A549 (cell line): Measurements from ENCODE around the gene ZNF791. TPM values are rescaled to one million over a fixed set of nuclear protein-coding genes. Genes with fewer than 3 reads are reported as not detected.

ENCODE experiments used
- ATAC-seq, 2 experiments: fragments of 200-7000 bp in 1 of 2; fragments of >200 bp in 1 of 2; cut with Nextera tagmentation in 1 of 2; cut with Tn5 transposase in 1 of 2; 3 replicates each; pipeline versions ENCODE4 v1.8.0 to v1.9.1; 2018 to 2020; ENCODE audit warnings: mild to moderate bottlenecking in 1 of 2, moderate library complexity in 1 of 2
- CTCF ChIA-PET: fragments of 300-600 bp; sonication (Branson Sonifier 250); formaldehyde crosslinking; extraction: SDS; loops from one replicate; lab custom pipeline; 2021; ENCODE audit warnings: antibody characterized with exemption, inconsistent platforms; lab: Yijun Ruan, JAX
- POLR2A ChIA-PET: fragments of 350-600 bp; formaldehyde crosslinking; extraction: SDS; loops from one replicate; lab custom pipeline; 2021; ENCODE audit warnings: antibody characterized with exemption, inconsistent platforms; lab: Yijun Ruan, JAX
- DNase-seq, 2 experiments: peaks; one replicate each; pipeline versions ENCODE4 v3.0.0 to v3.0.0-alpha.2; 2011 to 2016; ENCODE audit warnings: low read depth in 1 of 2, low spot score in 1 of 2
- FAIRE-seq: peaks from 2 replicates; lab custom pipeline; 2011; peaks lifted over from hg19 to GRCh38; lab: Jason Lieb, UNC
- H3K27ac ChIP-seq, 2 experiments: fragments of >200 bp; sonication (Bioruptor Twin); formaldehyde crosslinking; 3 replicates each; pipeline ENCODE4 v1.5.1; 2016 to 2017
- H3K4me1 ChIP-seq: fragments of >200 bp; sonication (Bioruptor Twin); formaldehyde crosslinking; 3 replicates; pipeline ENCODE4 v1.6.1; 2016
- H3K4me2 ChIP-seq: fragments of >200 bp; sonication (Bioruptor Twin); formaldehyde crosslinking; 3 replicates; pipeline ENCODE4 v1.6.1; 2016
- H3K4me3 ChIP-seq: fragments of >200 bp; sonication (Bioruptor Twin); formaldehyde crosslinking; 3 replicates; pipeline ENCODE4 v1.5.1; 2016
- H3K9me3 ChIP-seq: fragments of >200 bp; sonication (Bioruptor Twin); formaldehyde crosslinking; 3 replicates; pipeline ENCODE4 v1.6.1; 2016
- BHLHE40 ChIP-seq: IDR thresholded peaks from 2 replicates; pipeline ENCODE4 v1.6.1; 2012; ENCODE audit warnings: low read depth, low read length, inconsistent platforms
- CBX2 ChIP-seq: fragments of 200-600 bp; sonication (generic); IDR thresholded peaks from 2 replicates; pipeline ENCODE4 v1.6.1; 2016; ENCODE audit warnings: low read depth, mild to moderate bottlenecking, borderline replicate concordance
- CHD4 ChIP-seq: fragments of 200-600 bp; sonication (generic); IDR thresholded peaks from 2 replicates; pipeline ENCODE4 v1.6.1; 2016; ENCODE audit warnings: antibody characterized with exemption, mild to moderate bottlenecking, borderline replicate concordance
- EHMT2 ChIP-seq: fragments of 200-600 bp; sonication (generic); IDR thresholded peaks from 2 replicates; pipeline ENCODE4 v1.6.1; 2016; ENCODE audit warnings: antibody characterized with exemption, low read depth, mild to moderate bottlenecking, moderate library complexity
- ESRRA ChIP-seq: fragments of 150-350 bp; IDR thresholded peaks from 2 replicates; pipeline ENCODE4 v1.6.1; 2014; ENCODE audit warnings: mild to moderate bottlenecking, low read length, borderline replicate concordance
- FOSL2 ChIP-seq, 2 experiments: fragments of 450-650 bp in 1 of 2; fragments of >200 bp in 1 of 2; sonication (Bioruptor Twin) in 1 of 2; formaldehyde crosslinking; IDR thresholded peaks; 2 replicates each; pipeline versions ENCODE4 v1.5.0 to v1.6.1; 2016 to 2020; ENCODE audit warnings: mild to moderate bottlenecking in 1 of 2, moderate library complexity in 1 of 2
- FOXS1 ChIP-seq: fragments of 250-450 bp; sonication (Bioruptor Pico); IDR thresholded peaks from 2 replicates; pipeline ENCODE4 v1.5.0; 2020; ENCODE audit warnings: mild to moderate bottlenecking, moderate library complexity
- HOXA7 ChIP-seq: fragments of 250-450 bp; sonication (Bioruptor Pico); IDR thresholded peaks from 2 replicates; pipeline ENCODE4 v1.5.0; 2020; ENCODE audit warnings: mild to moderate bottlenecking, moderate library complexity
- HOXB5 ChIP-seq: fragments of 250-450 bp; sonication (Bioruptor Pico); IDR thresholded peaks from 2 replicates; pipeline ENCODE4 v1.5.0; 2020; ENCODE audit warnings: mild to moderate bottlenecking, moderate library complexity
- JUNB ChIP-seq: fragments of >200 bp; sonication (Bioruptor Twin); formaldehyde crosslinking; IDR thresholded peaks from 2 replicates; pipeline ENCODE4 v1.6.1; 2016
- KDM1A ChIP-seq: fragments of 200-600 bp; sonication (generic); IDR thresholded peaks from 2 replicates; pipeline ENCODE4 v1.6.1; 2016; ENCODE audit warnings: low read depth, mild to moderate bottlenecking
- NFE2L2 ChIP-seq: fragments of 150-350 bp; conservative IDR thresholded peaks from 2 replicates; pipeline ENCODE4 v1.6.1; 2014; ENCODE audit warnings: low read length
- NPAS2 ChIP-seq: fragments of 250-450 bp; sonication (Bioruptor Pico); IDR thresholded peaks from 2 replicates; pipeline ENCODE4 v1.8.0; 2022; ENCODE audit warnings: mild to moderate bottlenecking, moderate library complexity, borderline replicate concordance
- PHF8 ChIP-seq: fragments of 200-600 bp; sonication (generic); IDR thresholded peaks from 2 replicates; pipeline ENCODE4 v1.6.1; 2016; ENCODE audit warnings: low read depth, mild to moderate bottlenecking, antibody characterized with exemption, moderate library complexity, borderline replicate concordance
- POLR2A ChIP-seq: IDR thresholded peaks from 2 replicates; pipeline ENCODE4 v1.6.1; 2012; ENCODE audit warnings: mild to moderate bottlenecking, low read length
- RCOR1 ChIP-seq: fragments of 150-350 bp; IDR thresholded peaks from 2 replicates; pipeline ENCODE4 v1.6.1; 2014; ENCODE audit warnings: antibody characterized with exemption, low read length, low read depth
- RFX5 ChIP-seq: fragments of 450-650 bp; IDR thresholded peaks from 2 replicates; pipeline ENCODE4 v1.7.1; 2014; ENCODE audit warnings: antibody characterized with exemption, mild to moderate bottlenecking, moderate library complexity
- TFCP2L1 ChIP-seq: fragments of 250-450 bp; sonication (Bioruptor Pico); IDR thresholded peaks from 2 replicates; pipeline ENCODE4 v1.5.0; 2021; ENCODE audit warnings: mild to moderate bottlenecking
- TP53 ChIP-seq: fragments of 250-450 bp; sonication (Bioruptor Pico); IDR thresholded peaks from 2 replicates; pipeline ENCODE4 v1.5.0; 2021; ENCODE audit warnings: mild to moderate bottlenecking, moderate library complexity
- ZNF302 ChIP-seq: fragments of 250-450 bp; sonication (Bioruptor Pico); IDR thresholded peaks from 2 replicates; pipeline ENCODE4 v1.9.0; 2021; ENCODE audit warnings: inconsistent platforms, mild to moderate bottlenecking, moderate library complexity
- WGBS: methylation state at CpG from one replicate; pipeline ENCODE4 v1.1.6; 2017; ENCODE audit errors: missing lambda C conversion rate; 5-methylcytosine and 5-hydroxymethylcytosine counted together
- polyA plus RNA-seq, 4 experiments: library from polyadenylated mRNA; depleted of rRNA in 3 of 4; stranded (reverse); fragments of >200 nt; fragmentation: RNase III in 1 of 4; extraction: RNeasy Plus Mini Kit Qiagen cat#74134 plus additional on column Dnase treatment in 1 of 4; gene quantifications; 2 replicates in 3 of 4; 3 replicates in 1 of 4; pipeline ENCODE4 v1.2.3, GENCODE V29; 2011 to 2017
- TF ChIP-seq, protein P1 (sequence below): fragments of 150-350 bp; IDR thresholded peaks from 2 replicates; pipeline ENCODE4 v1.6.1; 2014; ENCODE audit warnings: low read depth, mild to moderate bottlenecking, low read length
- TF ChIP-seq, protein P2 (sequence below): IDR thresholded peaks from 2 replicates; pipeline ENCODE4 v1.6.1; 2012
- TF ChIP-seq, protein P3 (sequence below): IDR thresholded peaks from 2 replicates; pipeline ENCODE4 v1.6.1; 2012; ENCODE audit warnings: low read depth, borderline replicate concordance
- TF ChIP-seq, protein P4 (sequence below): fragments of 200-600 bp; sonication (generic); IDR thresholded peaks from 2 replicates; pipeline ENCODE4 v1.6.1; 2016; ENCODE audit warnings: antibody characterized with exemption, mild to moderate bottlenecking, moderate library complexity

ZNF791 gene
- polyA plus RNA-seq, 2 of the 4 experiments (the other 2 are of a cell fraction), result 4.5 to 7.1 TPM

DNA sequence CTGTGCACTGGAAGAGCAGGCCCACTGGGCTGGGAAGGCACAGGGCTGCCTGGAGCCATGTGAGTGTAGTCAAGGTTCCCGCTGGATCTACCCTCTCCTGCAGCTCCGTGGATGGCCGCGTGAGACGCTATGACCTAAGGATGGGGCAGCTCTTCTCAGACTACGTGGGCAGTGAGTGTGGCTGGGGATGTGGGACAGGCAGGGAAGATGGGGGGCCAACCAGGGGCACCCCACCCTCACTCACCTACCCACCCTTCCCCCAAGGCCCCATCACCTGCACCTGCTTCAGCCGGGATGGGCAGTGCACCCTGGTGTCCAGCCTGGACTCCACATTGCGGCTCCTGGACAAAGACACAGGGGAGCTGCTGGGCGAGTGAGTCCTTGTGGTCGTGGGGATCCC lies 62.0 kb downstream of the ZNF791 start:
- 100% methylated on average over 6 of the region's 10 CpGs for WGBS
- no peak for TF ChIP-seq ESRRA
- TF ChIP-seq, protein P1, sequence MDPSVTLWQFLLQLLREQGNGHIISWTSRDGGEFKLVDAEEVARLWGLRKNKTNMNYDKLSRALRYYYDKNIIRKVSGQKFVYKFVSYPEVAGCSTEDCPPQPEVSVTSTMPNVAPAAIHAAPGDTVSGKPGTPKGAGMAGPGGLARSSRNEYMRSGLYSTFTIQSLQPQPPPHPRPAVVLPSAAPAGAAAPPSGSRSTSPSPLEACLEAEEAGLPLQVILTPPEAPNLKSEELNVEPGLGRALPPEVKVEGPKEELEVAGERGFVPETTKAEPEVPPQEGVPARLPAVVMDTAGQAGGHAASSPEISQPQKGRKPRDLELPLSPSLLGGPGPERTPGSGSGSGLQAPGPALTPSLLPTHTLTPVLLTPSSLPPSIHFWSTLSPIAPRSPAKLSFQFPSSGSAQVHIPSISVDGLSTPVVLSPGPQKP, result no peak
- no peak for TF ChIP-seq TP53 (CRISPR knock-in tag)
- no peak for TF ChIP-seq FOSL2 (IDR thresholded peaks at IDR 0.05)
- TF ChIP-seq FOSL2 (CRISPR knock-in tag; IDR thresholded peaks at IDR 0.05), result no peak
- TF ChIP-seq BHLHE40, result no peak
- no peak for TF ChIP-seq CHD4
- TF ChIP-seq, protein P2, sequence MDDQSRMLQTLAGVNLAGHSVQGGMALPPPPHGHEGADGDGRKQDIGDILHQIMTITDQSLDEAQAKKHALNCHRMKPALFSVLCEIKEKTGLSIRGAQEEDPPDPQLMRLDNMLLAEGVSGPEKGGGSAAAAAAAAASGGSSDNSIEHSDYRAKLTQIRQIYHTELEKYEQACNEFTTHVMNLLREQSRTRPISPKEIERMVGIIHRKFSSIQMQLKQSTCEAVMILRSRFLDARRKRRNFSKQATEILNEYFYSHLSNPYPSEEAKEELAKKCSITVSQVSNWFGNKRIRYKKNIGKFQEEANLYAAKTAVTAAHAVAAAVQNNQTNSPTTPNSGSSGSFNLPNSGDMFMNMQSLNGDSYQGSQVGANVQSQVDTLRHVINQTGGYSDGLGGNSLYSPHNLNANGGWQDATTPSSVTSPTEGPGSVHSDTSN, result no peak
- no peak for TF ChIP-seq FOXS1 (CRISPR knock-in tag)
- TF ChIP-seq EHMT2, result no peak
- TF ChIP-seq JUNB, result no peak
- no peak for TF ChIP-seq NFE2L2
- TF ChIP-seq ZNF302 (CRISPR knock-in tag), result no peak
- TF ChIP-seq HOXB5, result no peak
- TF ChIP-seq HOXA7 (CRISPR knock-in tag), result no peak
- TF ChIP-seq, protein P3, sequence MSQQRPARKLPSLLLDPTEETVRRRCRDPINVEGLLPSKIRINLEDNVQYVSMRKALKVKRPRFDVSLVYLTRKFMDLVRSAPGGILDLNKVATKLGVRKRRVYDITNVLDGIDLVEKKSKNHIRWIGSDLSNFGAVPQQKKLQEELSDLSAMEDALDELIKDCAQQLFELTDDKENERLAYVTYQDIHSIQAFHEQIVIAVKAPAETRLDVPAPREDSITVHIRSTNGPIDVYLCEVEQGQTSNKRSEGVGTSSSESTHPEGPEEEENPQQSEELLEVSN, result no peak
- no peak for TF ChIP-seq RCOR1
- TF ChIP-seq POLR2A, result no peak
- no peak for TF ChIP-seq NPAS2 (CRISPR knock-in tag)
- FAIRE-seq (no peak), DNase-seq (no peak), ATAC-seq (no peak)
- Histone ChIP-seq H3K4me1 (peaks cover 11% of the 10 kb centered on the region), H3K4me3 (no peak overlapping the region), H3K4me2 (no peak overlapping the region), H3K27ac (no peak overlapping the region), H3K9me3 (no peaks in the 10 kb centered on the region)
- CTCF ChIA-PET, result interaction anchor here (1.2 to 2.6 kb wide), 7 partner anchors 8 to 175 kb away, joined by 3 to 7 read pairs (median 5); partner anchors contain the start of gene DHPS
- POLR2A ChIA-PET, result no interaction called here

DNA sequence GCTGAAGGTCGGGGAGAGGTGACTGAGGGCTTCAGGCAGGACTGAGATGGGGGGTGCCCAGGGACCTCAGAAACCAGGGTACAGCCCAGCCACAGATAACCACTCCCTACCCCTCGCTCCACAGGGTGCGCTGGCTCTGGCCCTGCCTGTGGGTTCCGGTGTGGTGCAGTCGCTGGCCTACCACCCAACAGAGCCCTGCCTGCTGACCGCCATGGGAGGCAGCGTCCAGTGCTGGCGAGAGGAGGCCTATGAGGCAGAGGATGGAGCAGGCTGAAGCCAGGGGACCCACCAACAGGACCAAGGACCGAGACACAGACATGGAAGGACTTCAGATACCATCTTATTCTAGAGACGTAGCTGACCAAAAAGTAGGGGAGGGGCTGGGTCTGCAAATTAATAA lies 64.7 kb downstream of the ZNF791 start:
- ChIA-PET CTCF (interaction anchor here (0.7 to 1.0 kb wide), 2 partner anchors 80 to 172 kb away, joined by 3 to 4 read pairs; no protein-coding TSS in a partner anchor), POLR2A (interaction anchor here (0.6 kb wide), 1 partner anchor 9 kb away, joined by 3 read pairs; the partner anchor contains the start of genes MAN2B1 and WDR83)
- DNase-seq (no peak), ATAC-seq (no peak), FAIRE-seq (no peak)
- Histone ChIP-seq H3K4me2 (no peak overlapping the region), H3K4me3 (no peak overlapping the region), H3K27ac (no peak overlapping the region), H3K4me1 (0 out of 3 replicates have a peak, but pooled peaks cover 4% of the 10 kb centered on the region), H3K9me3 (no peaks in the 10 kb centered on the region)
- 99% methylated on average over 10 of the region's 10 CpGs for WGBS
- TF ChIP-seq TFCP2L1 (CRISPR knock-in tag) (no peak), PHF8 (no peak), RFX5 (no peak)
- TF ChIP-seq, protein P1, result no peak

DNA sequence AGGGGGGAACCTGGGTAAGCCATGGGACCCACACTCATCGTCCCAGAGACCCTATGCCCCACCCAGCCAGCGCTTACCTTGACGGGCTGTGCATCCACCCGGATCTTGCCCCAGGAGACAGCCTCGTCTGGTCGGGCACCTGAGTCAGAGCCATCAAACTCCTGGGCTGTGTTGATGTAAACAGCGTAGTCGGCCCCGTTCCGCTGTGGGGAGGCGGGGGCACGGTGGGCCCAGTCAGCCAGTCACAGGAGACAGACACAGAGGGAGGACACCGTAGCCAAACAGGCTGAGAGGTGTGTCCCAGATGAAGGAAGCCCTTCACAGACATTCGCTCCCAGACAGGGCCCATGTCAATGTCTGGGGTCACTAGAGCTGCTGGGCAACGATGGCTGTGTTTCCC lies 65.2 kb downstream of the ZNF791 start:
- Histone ChIP-seq H3K4me2 (no peak overlapping the region), H3K4me3 (no peak overlapping the region), H3K9me3 (no peaks in the 10 kb centered on the region), H3K27ac (no peak overlapping the region), H3K4me1 (no peaks in the 10 kb centered on the region)
- CTCF ChIA-PET, result interaction anchor here (0.7 to 1.5 kb wide), 6 partner anchors 13 to 178 kb away, joined by 3 to 5 read pairs (median 4); no protein-coding TSS in a partner anchor
- DNase-seq (no peak), FAIRE-seq (no peak), ATAC-seq (peak in 1 of 2 experiments; percentile 9; a peak in 2 of 6 replicates)
- POLR2A ChIA-PET, result no interaction called here
- TF ChIP-seq CBX2, result no peak
- TF ChIP-seq, protein P4, sequence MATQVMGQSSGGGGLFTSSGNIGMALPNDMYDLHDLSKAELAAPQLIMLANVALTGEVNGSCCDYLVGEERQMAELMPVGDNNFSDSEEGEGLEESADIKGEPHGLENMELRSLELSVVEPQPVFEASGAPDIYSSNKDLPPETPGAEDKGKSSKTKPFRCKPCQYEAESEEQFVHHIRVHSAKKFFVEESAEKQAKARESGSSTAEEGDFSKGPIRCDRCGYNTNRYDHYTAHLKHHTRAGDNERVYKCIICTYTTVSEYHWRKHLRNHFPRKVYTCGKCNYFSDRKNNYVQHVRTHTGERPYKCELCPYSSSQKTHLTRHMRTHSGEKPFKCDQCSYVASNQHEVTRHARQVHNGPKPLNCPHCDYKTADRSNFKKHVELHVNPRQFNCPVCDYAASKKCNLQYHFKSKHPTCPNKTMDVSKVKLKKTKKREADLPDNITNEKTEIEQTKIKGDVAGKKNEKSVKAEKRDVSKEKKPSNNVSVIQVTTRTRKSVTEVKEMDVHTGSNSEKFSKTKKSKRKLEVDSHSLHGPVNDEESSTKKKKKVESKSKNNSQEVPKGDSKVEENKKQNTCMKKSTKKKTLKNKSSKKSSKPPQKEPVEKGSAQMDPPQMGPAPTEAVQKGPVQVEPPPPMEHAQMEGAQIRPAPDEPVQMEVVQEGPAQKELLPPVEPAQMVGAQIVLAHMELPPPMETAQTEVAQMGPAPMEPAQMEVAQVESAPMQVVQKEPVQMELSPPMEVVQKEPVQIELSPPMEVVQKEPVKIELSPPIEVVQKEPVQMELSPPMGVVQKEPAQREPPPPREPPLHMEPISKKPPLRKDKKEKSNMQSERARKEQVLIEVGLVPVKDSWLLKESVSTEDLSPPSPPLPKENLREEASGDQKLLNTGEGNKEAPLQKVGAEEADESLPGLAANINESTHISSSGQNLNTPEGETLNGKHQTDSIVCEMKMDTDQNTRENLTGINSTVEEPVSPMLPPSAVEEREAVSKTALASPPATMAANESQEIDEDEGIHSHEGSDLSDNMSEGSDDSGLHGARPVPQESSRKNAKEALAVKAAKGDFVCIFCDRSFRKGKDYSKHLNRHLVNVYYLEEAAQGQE, result no peak
- TF ChIP-seq KDM1A, result no peak
- 94% methylated on average over 4 of the region's 15 CpGs for WGBS
